Body of pancreas (tissue), 4 donors: ENCODE results near the gene KRT83.

Experiments
- CTCF ChIP-seq, 7 experiments: fragments of 450-650 bp in 4 of 7; fragments of 200-600 bp in 3 of 7; sonication (generic) in 3 of 7; IDR thresholded peaks; one replicate each; pipeline ENCODE4 v1.5.1; 2016 to 2019; ENCODE audit warnings: antibody characterized with exemption in 7 of 7
- POLR2A ChIP-seq, 3 donors: fragments of 450-650 bp; IDR thresholded peaks; one replicate each; pipeline ENCODE4 v1.6.1; 2016; ENCODE audit warnings: antibody characterized with exemption in 3 of 3, mild to moderate bottlenecking in 2 of 3

- TF ChIP-seq CTCF (IDR thresholded peaks at IDR 0.05) (no peak), POLR2A (IDR thresholded peaks at IDR 0.05) (no peak)
Observed at GRCh38 chr12:52369809-52370208, 48.6 kb upstream of the KRT83 start.
